GM21447 (cell line): Measurements from ENCODE around the gene KIF5A.
A peak's percentile ranks its signal among the peaks of the same experiment; 100 is the strongest.

ENCODE experiments used
- ATAC-seq: cut with Tn5 transposase; IDR thresholded peaks from one replicate; pipeline ENCODE4 v1.9.1; 2021; ENCODE audit not compliant: unreplicated experiment

Gene KIF5A

DNA sequence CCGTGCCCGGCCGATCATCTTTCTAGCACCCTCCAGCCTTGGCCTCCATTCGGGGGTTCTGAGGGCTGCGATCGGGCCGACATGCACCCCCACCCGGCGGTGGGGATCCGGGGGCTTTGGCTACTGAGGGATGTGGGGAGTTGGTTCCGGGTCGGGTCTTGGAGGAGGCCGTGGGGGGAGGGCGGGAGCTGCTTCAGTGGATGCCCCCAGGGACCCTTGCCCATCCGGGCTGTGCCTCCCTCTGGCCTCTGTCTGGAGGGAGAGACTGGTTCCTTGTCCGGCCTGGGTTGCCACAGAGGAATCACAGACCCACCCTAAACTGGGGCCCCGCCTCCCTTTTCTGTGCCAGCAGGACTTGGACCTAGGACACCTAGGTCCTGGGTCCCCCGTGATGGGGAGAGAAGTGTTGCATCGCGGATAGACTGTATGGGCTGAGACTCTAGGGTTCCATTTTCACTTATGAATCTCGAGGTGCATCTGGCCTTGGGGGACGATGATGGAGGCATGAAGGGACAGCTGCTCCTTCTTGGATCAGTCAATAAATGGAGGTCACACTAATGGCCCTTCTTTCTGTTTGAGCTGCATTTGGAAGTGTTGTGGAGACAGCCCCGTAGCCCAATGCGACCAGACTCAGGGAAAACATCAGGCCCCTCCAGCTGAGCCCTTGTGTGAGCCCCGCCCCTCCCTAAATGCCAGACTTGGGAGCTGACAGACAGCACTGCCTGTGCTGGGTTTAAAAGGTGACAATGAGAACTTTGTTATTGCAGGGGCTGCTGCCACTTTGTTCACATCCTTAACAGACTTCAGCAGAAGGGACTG is 55.4 kb downstream of the KIF5A start:
- no peak for ATAC-seq

DNA sequence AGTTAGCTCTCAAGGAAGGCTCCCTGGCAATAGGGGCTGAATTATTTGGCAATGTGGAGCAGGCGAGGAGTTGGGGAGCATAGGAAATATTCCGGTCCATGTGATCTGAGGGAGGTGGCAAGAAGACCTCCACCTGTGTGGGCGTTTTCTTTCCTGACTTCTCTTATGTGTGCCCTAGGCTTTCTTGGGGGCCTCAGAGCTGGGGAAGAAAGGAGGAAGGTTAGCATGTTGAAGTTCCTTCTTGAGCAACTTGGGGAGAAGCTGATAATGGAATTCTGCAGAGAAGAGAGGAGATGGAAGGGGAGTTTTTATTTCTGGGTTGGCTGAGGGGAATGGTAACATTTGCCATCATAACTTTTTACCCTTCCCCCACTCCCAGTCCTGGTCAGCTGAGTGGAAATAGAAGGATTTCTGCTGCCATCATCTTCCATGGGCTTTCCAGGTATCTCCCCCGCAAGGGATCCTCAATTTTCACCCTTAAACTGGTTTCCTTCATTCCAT is 56.0 kb downstream of the KIF5A start:
- no peak for ATAC-seq

DNA sequence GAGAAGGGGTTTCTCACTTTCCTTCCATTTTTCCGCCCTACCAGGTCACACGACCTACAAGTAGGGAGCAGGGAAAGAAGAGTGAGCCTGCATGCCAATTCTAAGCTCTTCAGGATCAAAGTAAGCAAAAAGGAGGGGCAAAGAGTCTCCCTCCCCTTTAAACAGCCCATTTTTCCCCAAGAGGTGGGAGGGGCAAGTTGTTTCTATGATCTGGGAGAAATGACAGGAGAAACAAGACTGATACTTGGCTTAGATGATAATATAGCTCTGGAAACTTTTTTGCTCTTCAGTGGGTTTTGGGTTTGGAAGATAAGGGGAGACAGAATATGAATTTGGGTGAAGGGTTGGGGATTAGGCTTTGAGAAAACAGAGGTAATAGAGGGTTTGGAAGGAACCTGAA is 56.6 kb downstream of the KIF5A start:
- no peak for ATAC-seq

DNA sequence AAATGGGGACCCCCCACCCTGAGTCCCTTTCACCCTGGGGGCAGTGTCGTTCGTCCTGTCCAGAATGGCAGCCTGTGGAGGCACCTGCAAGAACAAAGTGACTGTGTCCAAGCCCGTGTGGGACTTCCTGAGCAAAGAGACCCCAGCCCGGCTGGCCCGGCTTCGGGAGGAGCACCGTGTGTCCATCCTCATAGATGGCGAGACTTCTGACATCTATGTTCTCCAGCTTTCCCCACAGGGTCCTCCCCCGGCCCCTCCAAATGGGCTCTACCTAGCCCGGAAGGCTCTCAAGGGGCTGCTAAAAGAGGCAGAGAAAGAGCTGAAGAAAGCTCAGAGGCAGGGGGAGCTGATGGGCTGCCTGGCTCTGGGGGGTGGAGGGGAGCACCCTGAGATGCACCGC is 57.0 kb downstream of the KIF5A start:
- no peak for ATAC-seq

DNA sequence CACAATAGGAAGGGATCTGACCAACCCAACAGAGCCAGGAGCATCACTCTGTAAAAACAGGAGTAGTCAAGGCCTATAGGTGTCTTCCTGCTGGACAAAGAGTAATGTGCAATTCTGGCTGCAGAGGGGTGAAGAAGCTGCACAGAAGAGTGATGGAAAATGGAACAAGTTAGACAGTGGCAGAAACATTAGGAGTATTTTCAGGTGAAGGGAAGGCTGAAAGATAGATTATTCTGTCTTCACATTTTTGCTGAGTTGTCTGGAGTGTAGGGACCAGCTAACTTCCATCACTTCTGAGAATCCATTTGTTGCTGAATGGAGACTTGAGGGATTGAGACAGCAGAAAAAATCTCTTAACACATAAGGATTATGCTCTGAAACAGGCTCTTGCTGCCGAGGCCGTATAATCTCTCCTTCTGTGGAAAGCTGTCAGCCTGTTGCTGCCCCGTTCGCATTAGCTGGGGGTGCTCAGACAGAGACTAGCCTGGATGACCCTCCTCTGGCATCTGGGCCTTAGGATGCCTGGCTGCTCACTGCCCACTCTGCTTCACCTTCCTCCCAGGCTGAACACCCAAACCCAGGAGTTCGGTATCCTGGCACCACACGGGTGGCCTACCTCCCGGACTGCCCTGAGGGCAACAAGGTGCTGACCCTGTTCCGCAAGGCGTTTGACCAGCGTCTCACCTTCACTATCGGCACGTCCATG is 58.3 kb downstream of the KIF5A start:
- ATAC-seq: no peak

- ATAC-seq: no peak
These were observed 59.4 kb downstream of the KIF5A start for GRCh38 chr12:57609101-57609780.

GRCh38 chr12:57609781-57610553 is 60.1 kb downstream of the KIF5A start:
- ATAC-seq: no peak

GRCh38 chr12:57610554-57611107 is 60.8 kb downstream of the KIF5A start:
- no peak for ATAC-seq

DNA sequence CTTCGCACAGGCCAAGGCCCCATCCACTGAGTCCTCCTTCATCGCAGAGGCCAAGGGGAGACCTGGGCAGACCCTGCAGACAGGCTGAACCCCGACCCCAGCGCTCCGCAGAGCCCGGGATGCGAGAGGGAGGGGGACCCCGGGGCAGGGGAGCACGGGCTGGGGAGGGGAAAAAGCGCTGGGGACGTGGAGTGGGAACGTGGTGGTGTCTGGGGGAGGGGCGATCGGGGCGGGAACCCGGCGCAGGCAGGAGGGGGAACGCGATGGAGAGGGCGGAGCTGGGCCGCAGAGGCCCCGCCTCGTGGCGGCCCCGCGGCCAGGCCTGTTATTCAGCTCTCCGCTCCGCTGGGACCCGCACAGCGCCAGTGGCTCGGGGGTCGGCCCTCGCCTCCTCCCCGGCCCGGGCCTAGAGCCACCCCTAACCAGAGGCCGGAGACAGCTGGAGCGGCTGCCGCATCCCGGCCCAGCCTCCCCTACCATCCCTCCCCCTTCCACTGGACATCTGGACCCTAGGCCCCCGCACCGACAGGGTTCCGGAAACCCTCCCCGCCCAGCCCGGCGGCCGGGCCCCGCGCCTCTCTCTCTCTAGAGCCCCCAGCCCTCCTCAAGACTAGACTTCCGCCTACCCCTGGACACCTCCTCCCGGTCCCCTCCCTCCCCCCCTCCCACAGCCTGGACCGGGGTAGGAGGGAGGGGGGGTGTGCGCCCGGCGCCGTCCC is 61.4 kb downstream of the KIF5A start, which contains the start of gene ARHGEF25:
ARHGEF25 (plus strand) TSS at position 328 of the 719 bp plus-strand sequence. CDS start 460 bp downstream, outside the sequence.
- ATAC-seq: no peak

DNA sequence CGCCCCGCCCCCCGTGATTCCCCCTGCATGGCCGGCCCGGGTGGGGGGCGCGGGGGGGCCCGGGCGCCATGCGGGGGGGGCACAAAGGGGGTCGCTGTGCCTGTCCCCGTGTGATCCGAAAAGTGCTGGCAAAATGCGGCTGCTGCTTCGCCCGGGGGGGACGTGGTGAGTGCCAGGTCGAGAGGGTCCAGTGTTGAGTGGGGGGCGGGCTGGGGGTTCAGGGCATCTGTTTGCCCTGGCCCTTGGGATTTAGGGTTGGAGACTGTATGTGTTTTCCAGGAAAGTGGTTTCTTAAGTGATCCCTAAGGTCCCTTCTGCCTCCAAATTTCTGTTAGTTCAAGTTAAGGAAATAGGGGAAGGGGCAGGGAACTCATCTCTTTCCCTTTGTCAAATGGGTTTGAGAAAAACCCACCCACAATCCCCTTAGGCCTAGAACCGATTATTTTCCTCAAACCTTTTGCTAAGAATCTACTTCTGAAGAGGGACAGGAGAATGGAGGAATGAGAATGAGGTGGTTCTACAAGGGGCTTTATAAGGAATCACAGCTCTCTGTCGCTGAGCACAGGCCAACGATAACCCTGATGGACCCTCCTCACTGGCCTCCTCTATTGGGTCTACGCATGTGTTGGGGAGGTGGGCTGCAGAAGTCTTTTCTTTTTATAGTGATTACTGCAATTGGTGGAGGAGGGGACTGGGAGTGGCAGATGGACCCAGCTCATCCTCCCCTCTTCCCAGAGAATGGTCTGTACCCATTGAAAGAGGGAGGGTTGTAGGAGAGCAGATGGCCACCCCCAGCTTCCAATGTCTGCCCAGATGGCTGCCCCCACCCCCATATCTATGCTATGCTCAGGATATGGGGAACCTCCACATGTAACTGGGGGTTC is 62.2 kb downstream of the KIF5A start:
- ATAC-seq: no peak

- no peak for ATAC-seq
These were observed 63.0 kb downstream of the KIF5A start for GRCh38 chr12:57612711-57613426.

DNA sequence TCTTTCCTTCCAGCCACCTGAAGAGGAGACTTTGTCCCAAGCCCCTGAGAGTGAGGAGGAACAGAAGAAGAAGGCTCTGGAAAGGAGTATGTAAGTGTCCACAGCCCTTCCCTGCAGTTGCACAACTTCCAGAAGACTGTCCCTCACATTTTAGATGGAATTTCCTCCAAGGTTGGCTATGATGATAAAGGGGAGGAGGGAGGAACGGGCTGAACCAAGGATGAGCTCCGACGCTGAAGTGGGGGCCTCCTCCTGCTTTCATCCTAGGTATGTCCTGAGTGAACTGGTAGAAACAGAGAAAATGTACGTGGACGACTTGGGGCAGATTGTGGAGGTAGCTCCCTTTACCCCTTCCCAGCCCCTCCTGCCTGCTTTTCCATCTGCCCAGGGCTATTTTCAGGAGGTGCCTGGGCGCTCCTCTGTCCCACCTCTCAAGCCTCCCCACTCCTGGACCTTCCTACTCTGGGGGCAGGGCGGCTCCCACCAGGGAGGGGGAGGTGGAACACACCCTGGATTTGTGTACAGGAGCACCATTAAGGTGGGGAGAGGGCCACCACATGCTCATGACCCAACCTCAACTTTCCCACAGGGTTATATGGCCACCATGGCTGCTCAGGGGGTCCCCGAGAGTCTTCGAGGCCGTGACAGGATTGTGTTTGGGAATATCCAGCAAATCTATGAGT is 63.7 kb downstream of the KIF5A start:
- ATAC-seq: no peak

DNA sequence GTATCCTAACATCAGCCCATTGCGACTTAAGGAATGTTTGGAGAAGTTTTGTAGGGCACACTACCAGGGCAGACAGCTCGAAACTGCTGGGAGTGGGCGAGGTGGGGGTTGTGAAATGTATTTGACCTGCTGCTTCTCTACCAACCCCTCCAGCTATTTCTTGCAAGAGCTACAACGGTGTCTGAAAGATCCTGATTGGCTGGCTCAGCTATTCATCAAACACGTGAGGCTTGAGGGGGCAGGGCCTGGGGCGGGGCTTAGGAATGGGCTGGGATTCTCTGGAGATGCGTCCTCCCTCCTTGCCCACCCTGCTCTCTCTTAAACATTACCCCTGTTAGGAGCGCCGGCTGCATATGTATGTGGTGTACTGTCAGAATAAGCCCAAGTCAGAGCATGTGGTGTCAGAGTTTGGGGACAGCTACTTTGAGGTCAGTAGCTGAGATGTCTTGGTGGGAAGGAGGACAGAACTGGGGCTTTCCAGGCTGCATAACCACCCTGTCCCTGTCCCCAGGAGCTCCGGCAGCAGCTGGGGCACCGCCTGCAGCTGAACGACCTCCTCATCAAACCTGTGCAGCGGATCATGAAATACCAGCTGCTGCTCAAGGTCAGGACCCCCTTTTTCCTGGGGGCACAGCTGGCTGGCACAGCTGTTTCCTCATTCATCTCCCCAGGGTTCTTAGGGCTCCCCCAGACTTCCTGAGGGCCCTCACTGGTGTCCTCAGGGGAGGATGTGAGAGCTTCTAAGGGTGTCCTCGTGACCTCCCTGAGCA is 64.5 kb downstream of the KIF5A start:
- ATAC-seq: peak; percentile 62

DNA sequence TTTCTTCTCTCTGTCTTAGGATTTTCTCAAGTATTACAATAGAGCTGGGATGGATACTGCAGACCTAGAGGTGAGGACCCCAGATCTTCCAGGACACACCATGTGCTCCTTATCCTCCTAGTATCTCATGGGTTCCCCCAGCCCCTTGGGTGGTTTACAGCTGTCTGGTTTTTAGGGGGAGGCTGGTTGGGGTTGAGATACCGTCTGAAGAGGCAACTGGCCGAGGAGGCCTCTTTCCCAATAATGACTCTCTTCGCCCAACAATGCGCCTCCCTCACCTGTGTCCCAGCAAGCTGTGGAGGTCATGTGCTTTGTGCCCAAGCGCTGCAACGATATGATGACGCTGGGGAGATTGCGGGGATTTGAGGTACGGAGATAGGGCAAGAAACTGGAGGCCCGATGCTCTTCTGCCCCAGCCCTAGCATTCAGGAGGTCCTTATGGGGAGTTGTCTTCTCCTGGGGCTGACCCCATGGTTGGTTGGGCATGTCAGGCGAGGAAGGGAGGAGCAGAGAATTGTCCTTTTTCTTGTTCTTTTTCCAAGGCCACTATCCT is 65.2 kb downstream of the KIF5A start:
- no peak for ATAC-seq

DNA sequence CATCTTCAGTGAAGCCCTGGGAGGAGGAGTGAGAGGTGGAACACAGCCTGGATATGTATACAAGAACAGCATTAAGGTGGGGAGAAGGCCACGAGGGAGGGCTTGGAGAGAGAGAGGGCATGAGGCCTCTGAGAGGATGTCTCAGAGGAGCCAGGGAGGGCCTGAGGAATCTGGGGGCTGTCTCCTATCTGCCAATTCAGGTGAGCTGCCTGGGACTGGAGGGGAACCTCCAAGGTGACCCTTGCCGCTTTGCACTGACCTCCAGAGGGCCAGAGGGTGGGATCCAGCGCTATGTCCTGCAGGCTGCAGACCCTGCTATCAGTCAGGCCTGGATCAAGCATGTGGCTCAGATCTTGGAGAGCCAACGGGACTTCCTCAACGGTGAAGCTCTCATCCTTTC is 65.8 kb downstream of the KIF5A start:
- no peak for ATAC-seq

DNA sequence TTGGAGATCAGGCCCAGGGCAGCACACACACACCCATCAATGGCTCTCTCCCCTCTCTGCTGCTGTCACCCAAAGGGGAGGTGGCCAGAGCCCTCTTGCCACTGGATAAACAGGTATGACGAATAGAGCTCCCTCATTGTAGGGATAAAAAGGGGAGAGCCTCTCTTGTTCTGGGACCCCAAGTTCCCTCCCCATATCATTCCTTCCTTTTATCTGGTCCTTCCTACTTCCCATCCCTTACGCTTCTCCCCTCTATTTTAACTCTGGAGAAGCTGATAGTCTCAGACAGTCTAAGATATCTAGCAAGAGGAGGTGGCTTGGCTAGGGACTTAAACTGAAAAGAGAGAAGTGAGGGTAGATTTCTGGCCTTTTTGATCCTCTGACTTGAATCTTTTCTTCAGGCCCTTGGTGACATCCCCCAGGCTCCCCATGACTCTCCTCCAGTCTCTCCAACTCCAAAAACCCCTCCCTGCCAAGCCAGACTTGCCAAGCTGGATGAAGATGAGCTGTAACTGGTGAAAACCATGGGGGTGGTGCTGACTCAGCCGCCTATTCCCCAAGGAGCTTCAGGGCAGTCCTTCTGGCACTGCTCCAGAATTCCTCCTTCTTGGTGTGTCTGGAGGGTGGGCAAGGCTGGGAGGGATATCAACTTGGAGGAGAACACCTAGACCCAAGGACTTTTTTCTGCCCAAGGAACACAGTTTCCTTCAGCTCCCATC is 66.7 kb downstream of the KIF5A start:
- ATAC-seq: no peak
